Transverse colon (tissue), 4 donors: ENCODE data around the gene MAPK8IP3. TPM values are rescaled to one million over a fixed set of nuclear protein-coding genes. Genes with fewer than 3 reads are reported as not detected.

Experiments
- DNase-seq: peaks from one replicate; pipeline ENCODE4 v3.0.0-alpha.2; 2019
- H3K27ac ChIP-seq, 4 donors: fragments of 200-600 bp; sonication (generic); 2 replicates each; pipeline ENCODE4 v1.5.1; 2016 to 2018; ENCODE audit warnings: inconsistent platforms in 4 of 4
- H3K27me3 ChIP-seq: fragments of 200-600 bp; sonication (generic); 2 replicates; pipeline ENCODE4 v1.5.1; 2017; ENCODE audit warnings: inconsistent platforms
- H3K36me3 ChIP-seq, 4 donors: fragments of 200-600 bp; sonication (generic); 2 replicates each; pipeline ENCODE4 v1.5.1; 2017 to 2019; ENCODE audit warnings: inconsistent platforms in 4 of 4
- H3K4me1 ChIP-seq, 4 donors: fragments of 200-600 bp; sonication (generic); 2 replicates each; pipeline ENCODE4 v1.5.1; 2017 to 2020; ENCODE audit warnings: inconsistent platforms in 4 of 4
- H3K4me3 ChIP-seq, 4 donors: fragments of 200-600 bp; sonication (generic); 1 replicate in 1 of 4; 2 replicates in 3 of 4; pipeline versions ENCODE4 v1.5.1 to v1.6.1; 2017 to 2019; ENCODE audit warnings: inconsistent platforms in 4 of 4
- H3K9me3 ChIP-seq, 2 donors: fragments of 200-600 bp; sonication (generic); 2 replicates each; pipeline ENCODE4 v1.5.1; 2017 to 2019; ENCODE audit warnings: inconsistent platforms in 2 of 2
- EP300 ChIP-seq: sonication (generic); formaldehyde crosslinking; IDR thresholded peaks from one replicate; pipeline ENCODE4 v1.6.1; 2017; ENCODE audit warnings: antibody characterized with exemption, low read depth
- POLR2A ChIP-seq: fragments of 450-650 bp; IDR thresholded peaks from one replicate; pipeline ENCODE4 v1.6.1; 2016; ENCODE audit warnings: antibody characterized with exemption, mild to moderate bottlenecking, moderate library complexity
- POLR2AphosphoS5 ChIP-seq, 3 donors: sonication (generic); formaldehyde crosslinking; IDR thresholded peaks; one replicate each; pipeline ENCODE4 v1.6.1; 2016; ENCODE audit warnings: antibody characterized with exemption in 3 of 3
- WGBS, 2 donors: methylation state at CpG; one replicate each; pipeline ENCODE4 v1.1.5; 2018; ENCODE audit warnings: low coverage in 1 of 2; 5-methylcytosine and 5-hydroxymethylcytosine counted together
- in situ Hi-C, 4 donors: fragments of 200-750 bp; cut with MboI; loops; one replicate each; pipeline versions ENCODE4 v1.15.0 to v1.15.1; 2017; ENCODE audit warnings: low sequenced_read_pairs in 3 of 4, low pct_ligation_motif_present in 1 of 4, low pct_unique_long_range_greater_than_20kb in 1 of 4
- intact Hi-C: fragments of 100-400 bp; cut with DNase I; formaldehyde crosslinking; loops from one replicate; pipeline ENCODE4 v1.15.1; 2023; ENCODE audit warnings: low total_unique reads
- total RNA-seq, 4 donors: library from RNA; depleted of rRNA; stranded (reverse); fragments of >200 nt; gene quantifications; one replicate each; pipeline ENCODE4 v1.1.0, GENCODE V29; 2016
- TF ChIP-seq, protein P1 (sequence below), 5 experiments: fragments of 200-600 bp in 3 of 5; fragments of 450-650 bp in 2 of 5; sonication (generic) in 3 of 5; IDR thresholded peaks; 1 replicate in 2 of 5; 2 replicates in 3 of 5; pipeline ENCODE4 v1.5.1; 2016 to 2017; ENCODE audit warnings: antibody characterized with exemption in 5 of 5, inconsistent platforms in 3 of 5, mild to moderate bottlenecking in 2 of 5, moderate library complexity in 1 of 5

The MAPK8IP3 gene
- total RNA-seq, 4 donors from 2014 or later, result 74.0 to 250 (median 138) TPM

DNA sequence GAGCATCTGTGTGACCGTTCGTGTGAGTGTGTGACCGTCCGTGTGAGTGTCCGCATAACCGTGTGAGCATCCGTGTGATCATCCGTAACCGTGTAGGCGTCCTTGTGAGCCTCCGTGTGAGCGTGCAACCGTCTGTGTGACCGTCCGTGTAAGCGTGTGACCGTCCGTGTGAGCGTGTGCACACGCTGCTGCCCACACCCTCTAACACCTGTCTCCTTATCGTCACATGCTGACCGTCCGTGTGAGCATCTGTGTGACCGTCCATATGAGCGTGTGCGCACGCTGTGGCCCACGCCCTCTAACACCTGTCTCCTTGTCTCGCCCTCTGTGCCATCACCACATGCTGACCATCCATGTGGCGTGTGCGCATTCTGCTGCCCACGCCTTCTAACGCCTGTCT lies 34.2 kb downstream of the MAPK8IP3 start:
- Histone ChIP-seq H3K4me3 (no peak overlapping the region), H3K27me3 (no peaks in the 10 kb centered on the region), H3K9me3 (no peaks in the 10 kb centered on the region), H3K4me1 (no peaks in the 10 kb centered on the region), H3K27ac (no peak overlapping the region), H3K36me3 (peaks cover 0 to 9% (median 2%) of the 10 kb centered on the region in 4 donors)
- DNase-seq, result no peak
- TF ChIP-seq POLR2AphosphoS5 (IDR thresholded peaks at IDR 0.05), result no peak
- TF ChIP-seq EP300, result no peak
- no peak for TF ChIP-seq POLR2A
- TF ChIP-seq, protein P1, sequence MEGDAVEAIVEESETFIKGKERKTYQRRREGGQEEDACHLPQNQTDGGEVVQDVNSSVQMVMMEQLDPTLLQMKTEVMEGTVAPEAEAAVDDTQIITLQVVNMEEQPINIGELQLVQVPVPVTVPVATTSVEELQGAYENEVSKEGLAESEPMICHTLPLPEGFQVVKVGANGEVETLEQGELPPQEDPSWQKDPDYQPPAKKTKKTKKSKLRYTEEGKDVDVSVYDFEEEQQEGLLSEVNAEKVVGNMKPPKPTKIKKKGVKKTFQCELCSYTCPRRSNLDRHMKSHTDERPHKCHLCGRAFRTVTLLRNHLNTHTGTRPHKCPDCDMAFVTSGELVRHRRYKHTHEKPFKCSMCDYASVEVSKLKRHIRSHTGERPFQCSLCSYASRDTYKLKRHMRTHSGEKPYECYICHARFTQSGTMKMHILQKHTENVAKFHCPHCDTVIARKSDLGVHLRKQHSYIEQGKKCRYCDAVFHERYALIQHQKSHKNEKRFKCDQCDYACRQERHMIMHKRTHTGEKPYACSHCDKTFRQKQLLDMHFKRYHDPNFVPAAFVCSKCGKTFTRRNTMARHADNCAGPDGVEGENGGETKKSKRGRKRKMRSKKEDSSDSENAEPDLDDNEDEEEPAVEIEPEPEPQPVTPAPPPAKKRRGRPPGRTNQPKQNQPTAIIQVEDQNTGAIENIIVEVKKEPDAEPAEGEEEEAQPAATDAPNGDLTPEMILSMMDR (IDR thresholded peaks at IDR 0.05), result no peak
- intact Hi-C loops, result no loop called here
- 97% methylated on average over 33 of the region's 33 CpGs; no CpG with 5 or more reads in 1 of the 2 donors for WGBS, 2 donors
- in situ Hi-C loops, result no loop called here

DNA sequence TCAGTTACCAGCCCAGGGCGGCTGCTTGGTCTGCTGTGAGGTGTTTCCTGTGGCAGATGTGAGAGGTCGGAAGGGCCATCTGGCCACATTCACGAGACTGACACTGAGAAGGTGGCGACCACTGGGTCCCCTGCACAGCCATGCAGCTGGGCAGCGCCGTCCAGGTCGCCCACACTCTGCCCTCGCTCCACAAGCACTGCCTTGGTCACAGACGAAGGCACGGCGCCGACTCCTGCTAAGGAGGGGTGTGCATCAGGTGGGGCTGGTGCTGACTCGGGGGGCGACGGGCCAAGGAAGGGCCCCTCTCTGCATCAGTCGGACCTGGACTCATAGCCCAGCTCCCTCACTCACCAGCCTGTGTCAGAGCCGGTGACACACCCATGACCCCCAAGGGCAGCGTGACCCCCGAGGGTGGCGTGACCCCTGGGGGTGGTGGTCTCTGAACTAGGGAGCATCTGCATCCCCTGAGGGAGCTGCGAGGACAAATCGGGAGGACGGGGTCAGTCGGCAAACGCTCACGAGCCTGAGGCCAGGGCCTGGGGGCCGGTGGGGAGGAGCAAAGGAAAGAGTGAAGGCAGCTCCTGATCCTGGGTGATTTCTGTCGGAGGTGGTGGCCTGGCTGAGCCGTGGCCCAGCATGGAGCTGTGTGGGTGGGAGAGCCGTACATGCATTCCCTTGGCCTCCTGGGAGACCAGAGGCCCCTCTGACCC lies 34.9 kb downstream of the MAPK8IP3 start:
- Histone ChIP-seq H3K36me3 (peaks cover 0 to 9% (median 2%) of the 10 kb centered on the region in 4 donors), H3K4me3 (no peak overlapping the region), H3K9me3 (no peaks in the 10 kb centered on the region), H3K4me1 (no peaks in the 10 kb centered on the region), H3K27me3 (no peaks in the 10 kb centered on the region), H3K27ac (no peak overlapping the region)
- no peak for DNase-seq
- TF ChIP-seq, protein P1 (IDR thresholded peaks at IDR 0.05), result no peak
- TF ChIP-seq POLR2AphosphoS5 (IDR thresholded peaks at IDR 0.05), result no peak
- TF ChIP-seq EP300, result no peak
- TF ChIP-seq POLR2A, result no peak
- intact Hi-C loops (no loop called here), in situ Hi-C loops (no loop called here)
- WGBS, 2 donors, result 95% methylated on average over 23 of the region's 30 CpGs; no CpG with 5 or more reads in 1 of the 2 donors

- intact Hi-C loops, result no loop called here
- in situ Hi-C loops, result no loop called here
- WGBS, 2 donors, result 95 to 100% methylated on average over 1 to 15 of the region's 19 CpGs
These were observed 35.7 kb downstream of the MAPK8IP3 start for GRCh38 chr16:1741553-1742165.

More at GRCh38 chr16:1741553-1742165, 35.7 kb downstream of the MAPK8IP3 start:
- DNase-seq, result no peak
- Histone ChIP-seq H3K27ac (no peak overlapping the region), H3K4me1 (no peaks in the 10 kb centered on the region), H3K4me3 (no peak overlapping the region), H3K9me3 (no peaks in the 10 kb centered on the region), H3K27me3 (no peaks in the 10 kb centered on the region), H3K36me3 (peaks cover 0 to 9% (median 2%) of the 10 kb centered on the region in 4 donors)
- no peak for TF ChIP-seq POLR2A
- TF ChIP-seq POLR2AphosphoS5 (IDR thresholded peaks at IDR 0.05), result no peak
- TF ChIP-seq EP300, result no peak
- TF ChIP-seq, protein P1 (IDR thresholded peaks at IDR 0.05), result no peak
